ENCODE results near the gene ABCB1. TPM values are rescaled to one million over a fixed set of nuclear protein-coding genes. Genes with fewer than 3 reads are reported as not detected.

The ABCB1 gene
- total RNA-seq, 1 donor = not detected

GRCh38 chr7:87615197-87615596 lies 14.5 kb upstream of the ABCB1 start:
- DNase-seq (ENCODE audit: insufficient read length, low spot score, missing footprints) = no peak
- no peaks in the 10 kb centered on the region for H3K27me3 ChIP-seq (ENCODE audit: insufficient read depth, low read length)

GRCh38 chr7:87609916-87610315 lies 9.2 kb upstream of the ABCB1 start:
- H3K27ac ChIP-seq (ENCODE audit: low read depth, low read length) = no peak overlapping the region
- no peak overlapping the region for H3K4me2 ChIP-seq (ENCODE audit: insufficient read depth, low read length)
- H3K9me3 ChIP-seq (ENCODE audit: low read depth, low read length) = no peaks in the 10 kb centered on the region
- no peak overlapping the region for H3K4me3 ChIP-seq (ENCODE audit: insufficient read depth, low read length)
- no peaks in the 10 kb centered on the region for H3K36me3 ChIP-seq (ENCODE audit: insufficient read depth, low read length)
- H4K20me1 ChIP-seq (ENCODE audit: insufficient read depth, low read length) = no peaks in the 10 kb centered on the region
- TF ChIP-seq, protein P1, sequence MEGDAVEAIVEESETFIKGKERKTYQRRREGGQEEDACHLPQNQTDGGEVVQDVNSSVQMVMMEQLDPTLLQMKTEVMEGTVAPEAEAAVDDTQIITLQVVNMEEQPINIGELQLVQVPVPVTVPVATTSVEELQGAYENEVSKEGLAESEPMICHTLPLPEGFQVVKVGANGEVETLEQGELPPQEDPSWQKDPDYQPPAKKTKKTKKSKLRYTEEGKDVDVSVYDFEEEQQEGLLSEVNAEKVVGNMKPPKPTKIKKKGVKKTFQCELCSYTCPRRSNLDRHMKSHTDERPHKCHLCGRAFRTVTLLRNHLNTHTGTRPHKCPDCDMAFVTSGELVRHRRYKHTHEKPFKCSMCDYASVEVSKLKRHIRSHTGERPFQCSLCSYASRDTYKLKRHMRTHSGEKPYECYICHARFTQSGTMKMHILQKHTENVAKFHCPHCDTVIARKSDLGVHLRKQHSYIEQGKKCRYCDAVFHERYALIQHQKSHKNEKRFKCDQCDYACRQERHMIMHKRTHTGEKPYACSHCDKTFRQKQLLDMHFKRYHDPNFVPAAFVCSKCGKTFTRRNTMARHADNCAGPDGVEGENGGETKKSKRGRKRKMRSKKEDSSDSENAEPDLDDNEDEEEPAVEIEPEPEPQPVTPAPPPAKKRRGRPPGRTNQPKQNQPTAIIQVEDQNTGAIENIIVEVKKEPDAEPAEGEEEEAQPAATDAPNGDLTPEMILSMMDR (IDR thresholded peaks at IDR 0.05; ENCODE audit: extremely low read depth, low read depth, low read length) = no peak
- no peak for DNase-seq (ENCODE audit: insufficient read length, low spot score, missing footprints)
- no peaks in the 10 kb centered on the region for H3K4me1 ChIP-seq (ENCODE audit: insufficient read depth, low read length)
- H3K79me2 ChIP-seq (ENCODE audit: insufficient read depth, low read length) = no peaks in the 10 kb centered on the region
- H2AFZ ChIP-seq (ENCODE audit: low read length) = no peak overlapping the region
- H3K27me3 ChIP-seq (ENCODE audit: insufficient read depth, low read length) = no peaks in the 10 kb centered on the region

More at GRCh38 chr7:87615197-87615596, 14.5 kb upstream of the ABCB1 start:
- Histone ChIP-seq H3K4me3 (ENCODE audit: insufficient read depth, low read length) (no peak overlapping the region), H3K4me1 (ENCODE audit: insufficient read depth, low read length) (no peaks in the 10 kb centered on the region), H4K20me1 (ENCODE audit: insufficient read depth, low read length) (no peaks in the 10 kb centered on the region), H3K9me3 (ENCODE audit: low read depth, low read length) (no peaks in the 10 kb centered on the region), H3K27ac (ENCODE audit: low read depth, low read length) (no peak overlapping the region), H3K4me2 (ENCODE audit: insufficient read depth, low read length) (no peak overlapping the region), H3K36me3 (ENCODE audit: insufficient read depth, low read length) (no peaks in the 10 kb centered on the region), H2AFZ (ENCODE audit: low read length) (no peak overlapping the region), H3K79me2 (ENCODE audit: insufficient read depth, low read length) (no peaks in the 10 kb centered on the region)
- TF ChIP-seq, protein P1 (IDR thresholded peaks at IDR 0.05; ENCODE audit: extremely low read depth, low read depth, low read length) = no peak

DNA sequence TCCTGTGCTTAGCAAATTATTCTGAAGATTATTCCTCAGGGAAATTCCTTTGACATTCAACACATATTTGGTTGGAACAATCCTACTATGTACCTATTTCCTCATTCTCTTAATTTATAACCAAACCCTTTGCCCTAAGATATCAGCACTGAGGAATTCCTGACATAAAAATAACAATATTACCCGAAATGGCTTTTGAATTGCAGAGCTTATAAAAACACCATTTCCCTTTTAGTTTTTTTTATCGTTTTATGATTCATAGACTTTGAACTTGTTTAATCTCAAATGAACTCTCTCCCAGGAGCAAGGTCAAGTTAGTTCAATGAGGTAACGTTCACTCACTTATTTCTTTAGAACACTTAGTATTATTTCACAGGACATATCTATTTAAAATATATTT lies 7.7 kb upstream of the ABCB1 start:
- DNase-seq (ENCODE audit: insufficient read length, low spot score, missing footprints) = no peak
- Histone ChIP-seq H3K9me3 (ENCODE audit: low read depth, low read length) (no peaks in the 10 kb centered on the region), H2AFZ (ENCODE audit: low read length) (no peak overlapping the region), H3K27me3 (ENCODE audit: insufficient read depth, low read length) (no peaks in the 10 kb centered on the region), H3K36me3 (ENCODE audit: insufficient read depth, low read length) (no peaks in the 10 kb centered on the region), H3K4me2 (ENCODE audit: insufficient read depth, low read length) (no peak overlapping the region), H3K4me3 (ENCODE audit: insufficient read depth, low read length) (no peak overlapping the region), H4K20me1 (ENCODE audit: insufficient read depth, low read length) (no peaks in the 10 kb centered on the region), H3K27ac (ENCODE audit: low read depth, low read length) (no peak overlapping the region), H3K4me1 (ENCODE audit: insufficient read depth, low read length) (no peaks in the 10 kb centered on the region), H3K79me2 (ENCODE audit: insufficient read depth, low read length) (no peaks in the 10 kb centered on the region)
- TF ChIP-seq, protein P1 (IDR thresholded peaks at IDR 0.05; ENCODE audit: extremely low read depth, low read depth, low read length) = no peak

DNA sequence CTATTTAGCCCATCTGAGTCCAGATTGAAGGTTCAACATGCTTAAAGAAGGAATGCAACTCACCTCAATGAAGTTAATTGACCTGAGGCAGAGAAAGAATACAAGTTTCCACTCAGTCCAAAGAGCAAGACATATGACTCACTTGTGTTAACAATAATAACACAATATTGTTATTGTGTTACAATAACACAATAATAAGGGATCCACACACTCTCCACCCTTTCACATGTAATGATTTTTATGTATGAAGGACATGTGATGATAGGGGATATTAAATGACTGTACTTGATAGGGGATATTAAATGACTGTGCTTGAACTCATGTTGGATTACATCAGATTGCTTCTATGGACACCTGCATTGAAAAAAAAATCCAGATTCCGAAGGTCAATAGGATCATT lies 3.6 kb upstream of the ABCB1 start:
- TF ChIP-seq, protein P1 (IDR thresholded peaks at IDR 0.05; ENCODE audit: extremely low read depth, low read depth, low read length) = no peak
- Histone ChIP-seq H3K79me2 (ENCODE audit: insufficient read depth, low read length) (no peaks in the 10 kb centered on the region), H4K20me1 (ENCODE audit: insufficient read depth, low read length) (no peaks in the 10 kb centered on the region), H2AFZ (ENCODE audit: low read length) (no peak overlapping the region), H3K4me1 (ENCODE audit: insufficient read depth, low read length) (no peaks in the 10 kb centered on the region), H3K9me3 (ENCODE audit: low read depth, low read length) (no peaks in the 10 kb centered on the region), H3K27me3 (ENCODE audit: insufficient read depth, low read length) (peaks cover 5% of the 10 kb centered on the region), H3K4me2 (ENCODE audit: insufficient read depth, low read length) (no peak overlapping the region), H3K36me3 (ENCODE audit: insufficient read depth, low read length) (no peaks in the 10 kb centered on the region), H3K4me3 (ENCODE audit: insufficient read depth, low read length) (no peak overlapping the region), H3K27ac (ENCODE audit: low read depth, low read length) (no peak overlapping the region)
- no peak for DNase-seq (ENCODE audit: insufficient read length, low spot score, missing footprints)

All from osteoblast (primary cell).